Measurements from ENCODE around the gene MTHFD2L.

Gene MTHFD2L

GRCh38 chr4:74260036-74260435 is 102.1 kb downstream of the MTHFD2L start:
- DNase-seq: no peak

GRCh38 chr4:74262522-74262921 is 104.6 kb downstream of the MTHFD2L start:
- DNase-seq: no peak

- no peak for DNase-seq
Measured at GRCh38 chr4:74263551-74263950, 105.6 kb downstream of the MTHFD2L start.

GRCh38 chr4:74266081-74266480 is 108.2 kb downstream of the MTHFD2L start:
- DNase-seq: no peak

GRCh38 chr4:74267998-74268606 is 110.2 kb downstream of the MTHFD2L start:
- DNase-seq: no peak

GRCh38 chr4:74268643-74269042 is 110.7 kb downstream of the MTHFD2L start:
- DNase-seq: no peak

GRCh38 chr4:74278490-74278889 is 120.6 kb downstream of the MTHFD2L start:
- DNase-seq: no peak

- DNase-seq: no peak
Measured at GRCh38 chr4:74279716-74280115, 121.8 kb downstream of the MTHFD2L start.

- no peak for DNase-seq
Measured at GRCh38 chr4:74282926-74283325, 125.0 kb downstream of the MTHFD2L start.

GRCh38 chr4:74283614-74284013 is 125.7 kb downstream of the MTHFD2L start:
- DNase-seq: no peak

GRCh38 chr4:74284053-74284452 is 126.1 kb downstream of the MTHFD2L start:
- no peak for DNase-seq

- DNase-seq: no peak
Measured at GRCh38 chr4:74287164-74287563, 129.2 kb downstream of the MTHFD2L start.

GRCh38 chr4:74287791-74288190 is 129.9 kb downstream of the MTHFD2L start:
- DNase-seq: no peak

- DNase-seq: no peak
Measured at GRCh38 chr4:74291471-74291870, 133.6 kb downstream of the MTHFD2L start.

- no peak for DNase-seq
Measured at GRCh38 chr4:74292111-74292870, 134.4 kb downstream of the MTHFD2L start.

- no peak for DNase-seq
Measured at GRCh38 chr4:74293558-74293957, 135.6 kb downstream of the MTHFD2L start.

- DNase-seq: no peak
Measured at GRCh38 chr4:74294681-74295080, 136.8 kb downstream of the MTHFD2L start.

GRCh38 chr4:74297539-74297938 is 139.6 kb downstream of the MTHFD2L start:
- no peak for DNase-seq

GRCh38 chr4:74304095-74304625 is 146.2 kb downstream of the MTHFD2L start:
- no peak for DNase-seq

- DNase-seq: no peak
Measured at GRCh38 chr4:74305000-74305399, 147.1 kb downstream of the MTHFD2L start.

- no peak for DNase-seq
Measured at GRCh38 chr4:74307170-74307569, 149.3 kb downstream of the MTHFD2L start.

- DNase-seq: no peak
Measured at GRCh38 chr4:74308215-74308614, 150.3 kb downstream of the MTHFD2L start, which contains the start of gene EPGN. Gene EPGN (plus strand): TSS chr4:74308470. CDS start chr4:74308534, 64 bp downstream.

GRCh38 chr4:74309223-74309622 is 151.3 kb downstream of the MTHFD2L start:
- DNase-seq: no peak

GRCh38 chr4:74311696-74312313 is 153.9 kb downstream of the MTHFD2L start:
- DNase-seq: peak; percentile 20

Data from NCI-H1436 (cell line).